Suprapubic skin (tissue), 4 donors: ENCODE data around the gene PTPN21. TPM values are rescaled to one million over a fixed set of nuclear protein-coding genes. Genes with fewer than 3 reads are reported as not detected.

ENCODE experiments used
- DNase-seq, 2 donors: peaks; one replicate each; pipeline ENCODE4 v3.0.0-alpha.2; 2019; ENCODE audit warnings: low spot score in 2 of 2
- H3K27ac ChIP-seq: fragments of 200-600 bp; sonication (generic); one replicate; pipeline ENCODE4 v1.5.1; 2019
- H3K27me3 ChIP-seq: fragments of 200-600 bp; sonication (generic); one replicate; pipeline ENCODE4 v1.5.1; 2019
- H3K36me3 ChIP-seq: fragments of 200-600 bp; sonication (generic); one replicate; pipeline ENCODE4 v1.5.1; 2019
- H3K4me1 ChIP-seq: fragments of 200-600 bp; sonication (generic); one replicate; pipeline ENCODE4 v1.5.1; 2019
- H3K4me3 ChIP-seq: fragments of 200-600 bp; sonication (generic); one replicate; pipeline ENCODE4 v1.5.1; 2019; ENCODE audit warnings: mild to moderate bottlenecking
- H3K9me3 ChIP-seq: fragments of 200-600 bp; sonication (generic); one replicate; pipeline ENCODE4 v1.5.1; 2019
- CTCF ChIP-seq, 2 donors: fragments of 200-600 bp in 1 of 2; fragments of 450-650 bp in 1 of 2; sonication (generic) in 1 of 2; IDR thresholded peaks; one replicate each; pipeline ENCODE4 v1.5.1; 2016 to 2019; ENCODE audit warnings: antibody characterized with exemption in 2 of 2, mild to moderate bottlenecking in 1 of 2, moderate library complexity in 1 of 2
- EP300 ChIP-seq: sonication (generic); formaldehyde crosslinking; IDR thresholded peaks from one replicate; pipeline ENCODE4 v1.6.1; 2017; ENCODE audit warnings: antibody characterized with exemption
- POLR2A ChIP-seq, 2 donors: fragments of 450-650 bp; IDR thresholded peaks; one replicate each; pipeline ENCODE4 v1.6.1; 2017; ENCODE audit warnings: antibody characterized with exemption in 2 of 2, mild to moderate bottlenecking in 2 of 2, moderate library complexity in 2 of 2
- POLR2AphosphoS5 ChIP-seq, 3 donors: sonication (generic); formaldehyde crosslinking; IDR thresholded peaks; one replicate each; pipeline ENCODE4 v1.6.1; 2017; ENCODE audit warnings: antibody characterized with exemption in 3 of 3
- WGBS: methylation state at CpG from one replicate; pipeline ENCODE4 v1.1.5; 2018; 5-methylcytosine and 5-hydroxymethylcytosine counted together
- total RNA-seq, 4 donors: library from RNA; depleted of rRNA; stranded (reverse); fragments of >200 nt; gene quantifications; one replicate each; pipeline ENCODE4 v1.1.0, GENCODE V29; 2016

Gene PTPN21
- total RNA-seq, 4 donors from 2014 or later, result 33.2 to 71.1 (median 39.9) TPM

- H3K9me3 ChIP-seq, result no peaks in the 10 kb centered on the region
- 78% methylated on average over 5 of the region's 5 CpGs for WGBS
Measured at GRCh38 chr14:88518592-88519512, 36.0 kb downstream of the PTPN21 start.

GRCh38 chr14:88516861-88517357, 37.9 kb downstream of the PTPN21 start:
- Histone ChIP-seq H3K4me1 (no peaks in the 10 kb centered on the region), H3K27me3 (no peaks in the 10 kb centered on the region), H3K27ac (no peak overlapping the region), H3K4me3 (no peak overlapping the region), H3K36me3 (peaks cover 16% of the 10 kb centered on the region), H3K9me3 (no peaks in the 10 kb centered on the region)
- DNase-seq, result no peak
- TF ChIP-seq POLR2A (IDR thresholded peaks at IDR 0.05) (no peak), CTCF (IDR thresholded peaks at IDR 0.05) (no peak), EP300 (no peak), POLR2AphosphoS5 (IDR thresholded peaks at IDR 0.05) (no peak)
- WGBS, result 70% methylated on average over 7 of the region's 7 CpGs

More at GRCh38 chr14:88518592-88519512, 36.0 kb downstream of the PTPN21 start:
- TF ChIP-seq POLR2AphosphoS5 (IDR thresholded peaks at IDR 0.05) (no peak), EP300 (no peak), CTCF (IDR thresholded peaks at IDR 0.05) (no peak), POLR2A (IDR thresholded peaks at IDR 0.05) (no peak)
- no peak for DNase-seq
- H3K4me3 ChIP-seq, result no peak overlapping the region
- no peaks in the 10 kb centered on the region for H3K27me3 ChIP-seq
- H3K4me1 ChIP-seq, result no peaks in the 10 kb centered on the region
- H3K27ac ChIP-seq, result no peak overlapping the region
- H3K36me3 ChIP-seq, result peaks cover 16% of the 10 kb centered on the region

GRCh38 chr14:88515499-88516221, 39.1 kb downstream of the PTPN21 start:
- Histone ChIP-seq H3K4me1 (no peaks in the 10 kb centered on the region), H3K9me3 (no peaks in the 10 kb centered on the region), H3K27me3 (no peaks in the 10 kb centered on the region), H3K36me3 (peaks cover 16% of the 10 kb centered on the region), H3K4me3 (no peak overlapping the region), H3K27ac (no peak overlapping the region)
- TF ChIP-seq POLR2AphosphoS5 (IDR thresholded peaks at IDR 0.05), result no peak
- TF ChIP-seq POLR2A (IDR thresholded peaks at IDR 0.05), result no peak
- no peak for TF ChIP-seq CTCF (IDR thresholded peaks at IDR 0.05)
- TF ChIP-seq EP300, result no peak
- DNase-seq, result no peak
- WGBS, result 86% methylated on average over 1 of the region's 1 CpG

- TF ChIP-seq POLR2AphosphoS5 (IDR thresholded peaks at IDR 0.05), result no peak
- no peak for TF ChIP-seq CTCF (IDR thresholded peaks at IDR 0.05)
- no peak for TF ChIP-seq POLR2A (IDR thresholded peaks at IDR 0.05)
- TF ChIP-seq EP300, result no peak
- H3K9me3 ChIP-seq, result no peaks in the 10 kb centered on the region
- no peak overlapping the region for H3K4me3 ChIP-seq
- DNase-seq, result no peak
- peaks cover 30% of the 10 kb centered on the region for H3K36me3 ChIP-seq
- H3K27ac ChIP-seq, result no peak overlapping the region
- H3K4me1 ChIP-seq, result no peaks in the 10 kb centered on the region
- H3K27me3 ChIP-seq, result no peaks in the 10 kb centered on the region
- WGBS, result 97% methylated on average over 1 of the region's 1 CpG
Measured at GRCh38 chr14:88507208-88507607, 47.6 kb downstream of the PTPN21 start.

GRCh38 chr14:88505621-88506020, 49.2 kb downstream of the PTPN21 start:
- Histone ChIP-seq H3K27me3 (no peaks in the 10 kb centered on the region), H3K9me3 (no peaks in the 10 kb centered on the region), H3K4me1 (no peaks in the 10 kb centered on the region), H3K4me3 (no peak overlapping the region), H3K27ac (no peak overlapping the region), H3K36me3 (peaks cover 44% of the 10 kb centered on the region)
- TF ChIP-seq POLR2A (IDR thresholded peaks at IDR 0.05), result no peak
- no peak for TF ChIP-seq CTCF (IDR thresholded peaks at IDR 0.05)
- TF ChIP-seq POLR2AphosphoS5 (IDR thresholded peaks at IDR 0.05), result no peak
- no peak for TF ChIP-seq EP300
- no peak for DNase-seq
